ENCODE data around the gene RADX.

- no peak for TF ChIP-seq POLR2A (IDR thresholded peaks at IDR 0.05; ENCODE audit: low read length)
- no peak for TF ChIP-seq GATA1 (IDR thresholded peaks at IDR 0.05; ENCODE audit: low read depth, low read length)
Measured at GRCh38 chrX:106726485-106727437, 115.0 kb downstream of the RADX start, which contains the start of gene RNF128.
